Stomach (tissue), 9 donors: ENCODE data around the gene PANX1. TPM values are rescaled to one million over a fixed set of nuclear protein-coding genes. Genes with fewer than 3 reads are reported as not detected.

ENCODE experiments used
- DNase-seq, 2 donors: peaks; one replicate each; pipeline versions ENCODE4 v3.0.0 to v3.0.0-alpha.2; 2013 to 2019
- H3K27ac ChIP-seq, 5 donors: fragments of 200-600 bp in 4 of 5; sonication (generic) in 4 of 5; one replicate each; pipeline ENCODE4 v1.5.1; 2013 to 2019; ENCODE audit warnings: mild to moderate bottlenecking in 1 of 5, moderate library complexity in 1 of 5
- H3K27me3 ChIP-seq, 3 donors: fragments of 200-600 bp; sonication (generic); one replicate each; pipeline ENCODE4 v1.5.1; 2017 to 2019; ENCODE audit warnings: mixed run types in 1 of 3
- H3K36me3 ChIP-seq, 4 donors: fragments of 200-600 bp; sonication (generic); 1 replicate in 3 of 4; 2 replicates in 1 of 4; pipeline ENCODE4 v1.5.1; 2016 to 2019
- H3K4me1 ChIP-seq, 4 donors: fragments of 200-600 bp; sonication (generic); one replicate each; pipeline ENCODE4 v1.5.1; 2016 to 2019
- H3K4me3 ChIP-seq, 4 donors: fragments of 200-600 bp; sonication (generic) in 3 of 4; one replicate each; pipeline ENCODE4 v1.5.1; 2016 to 2019; ENCODE audit warnings: mild to moderate bottlenecking in 1 of 4
- H3K9me3 ChIP-seq, 4 donors: fragments of 200-600 bp; sonication (generic); one replicate each; pipeline ENCODE4 v1.5.1; 2016 to 2019
- CTCF ChIP-seq, 7 experiments: fragments of 450-650 bp in 4 of 7; fragments of 200-600 bp in 3 of 7; sonication (generic) in 3 of 7; IDR thresholded peaks; one replicate each; pipeline ENCODE4 v1.5.1; 2016 to 2019; ENCODE audit warnings: antibody characterized with exemption in 7 of 7, control low read depth in 2 of 7, mild to moderate bottlenecking in 1 of 7
- EP300 ChIP-seq: sonication (generic); formaldehyde crosslinking; IDR thresholded peaks from one replicate; pipeline ENCODE4 v1.6.1; 2017; ENCODE audit warnings: antibody characterized with exemption
- POLR2A ChIP-seq, 4 donors: fragments of 450-650 bp; IDR thresholded peaks; one replicate each; pipeline ENCODE4 v1.6.1; 2016; ENCODE audit warnings: antibody characterized with exemption in 4 of 4, control low read depth in 2 of 4, mild to moderate bottlenecking in 1 of 4, moderate library complexity in 1 of 4
- POLR2AphosphoS5 ChIP-seq, 3 donors: sonication (generic); formaldehyde crosslinking; IDR thresholded peaks; one replicate each; pipeline ENCODE4 v1.6.1; 2016; ENCODE audit warnings: antibody characterized with exemption in 3 of 3
- WGBS, 5 donors: extraction: QIAGEN DNeasy Blood & Tissue Kit in 3 of 5; methylation state at CpG; one replicate each; pipeline versions ENCODE4 v1.1.5 to v1.1.7; 2013 to 2018; 5-methylcytosine and 5-hydroxymethylcytosine counted together
- intact Hi-C: fragments of 100-400 bp; cut with DNase I; formaldehyde crosslinking; loops from one replicate; pipeline ENCODE4 v1.15.1; 2023; ENCODE audit warnings: low total_unique reads
- polyA plus RNA-seq, 3 donors: library from polyadenylated mRNA; stranded (reverse); fragments of 200-250 nt; gene quantifications; one replicate each; pipeline ENCODE4 v1.2.3, GENCODE V29; 2013
- total RNA-seq, 5 donors: library from RNA; depleted of rRNA; stranded (reverse); fragments of >200 nt; gene quantifications; one replicate each; pipeline versions ENCODE4 v1.1.0 to v1.2.3, GENCODE V29; 2014 to 2016
- donor health status: healthy with polysubstance abuse.
- donor health status: Bipolar disorder and iron deficiency.
- donor health status: healthy.

PANX1 gene
- total and polyA plus RNA-seq, 8 donors: 1.2 to 41.1 (median 11.1) TPM

GRCh38 chr11:94148189-94148588, 19.5 kb downstream of the PANX1 start:
- Histone ChIP-seq H3K9me3 (no peaks in the 10 kb centered on the region), H3K27me3 (no peaks in the 10 kb centered on the region), H3K4me1 (peaks cover 34 to 90% (median 58%) of the 10 kb centered on the region in 4 donors), H3K36me3 (no peaks in the 10 kb centered on the region), H3K27ac (no peak overlapping the region), H3K4me3 (no peak overlapping the region)
- no peak for DNase-seq
- intact Hi-C loops: no loop called here
- TF ChIP-seq CTCF (IDR thresholded peaks at IDR 0.05) (no peak), POLR2AphosphoS5 (IDR thresholded peaks at IDR 0.05) (no peak), POLR2A (IDR thresholded peaks at IDR 0.05) (no peak), EP300 (no peak)
- WGBS, 5 donors: 69 to 83% (median 81%) methylated on average over 2 of the region's 2 CpGs

DNA sequence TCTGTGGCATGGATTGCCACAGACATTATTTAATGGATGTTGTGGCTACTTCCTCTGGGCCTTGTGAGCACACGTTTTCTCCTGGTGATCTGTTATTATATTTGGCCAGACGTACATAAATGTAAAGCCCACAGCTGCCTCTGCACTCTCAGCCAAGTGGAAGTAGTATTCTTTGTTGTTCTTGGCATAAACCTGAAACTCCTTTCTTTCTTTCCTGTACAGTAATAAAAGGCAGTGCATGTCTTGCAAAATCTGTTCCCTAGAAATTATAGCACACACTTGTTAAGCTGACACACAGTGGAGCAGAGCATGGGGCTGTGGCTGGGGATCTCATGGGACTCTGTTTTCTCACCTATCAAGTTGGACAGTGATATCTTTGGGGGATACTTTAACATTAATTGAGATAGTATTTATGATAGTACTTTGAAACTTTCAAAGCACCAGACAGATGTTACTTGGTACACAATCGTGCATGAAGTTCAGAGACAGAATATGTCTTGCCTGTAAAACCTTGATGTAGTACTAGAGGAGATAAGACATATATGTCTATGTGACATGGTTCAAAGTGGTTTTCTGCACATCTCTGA, 20.9 kb downstream of the PANX1 start:
- Histone ChIP-seq H3K27me3 (no peaks in the 10 kb centered on the region), H3K4me1 (peaks cover 42 to 91% (median 62%) of the 10 kb centered on the region in 4 donors), H3K9me3 (no peaks in the 10 kb centered on the region), H3K36me3 (peaks cover 0 to 3% (median 0%) of the 10 kb centered on the region in 4 donors), H3K4me3 (no peak overlapping the region), H3K27ac (no peak overlapping the region)
- no peak for TF ChIP-seq POLR2A (IDR thresholded peaks at IDR 0.05)
- TF ChIP-seq EP300: no peak
- no peak for TF ChIP-seq POLR2AphosphoS5 (IDR thresholded peaks at IDR 0.05)
- TF ChIP-seq CTCF (IDR thresholded peaks at IDR 0.05): no peak
- 38 to 47% (median 41%) methylated on average over 3 of the region's 3 CpGs for WGBS, 5 donors
- no peak for DNase-seq
- intact Hi-C loops: no loop called here

DNA sequence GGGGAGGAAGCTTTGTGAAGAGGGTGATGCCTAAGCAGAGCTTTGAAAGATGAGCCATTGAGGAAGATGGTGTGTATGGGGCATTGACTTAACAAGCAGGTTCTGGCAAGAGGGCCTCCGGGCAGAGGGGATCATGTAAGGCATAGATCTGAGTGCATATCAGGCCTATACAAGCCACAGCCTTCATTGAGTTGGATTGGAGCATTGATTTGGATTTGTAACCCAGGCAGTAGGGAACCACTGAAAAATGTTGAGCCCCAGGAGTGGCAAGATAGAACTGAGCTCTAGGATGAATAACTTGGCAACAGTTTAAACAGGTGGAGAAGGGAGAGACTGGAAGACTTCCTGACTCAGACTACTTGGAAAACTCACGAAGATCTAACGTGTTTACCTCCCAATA, 21.4 kb downstream of the PANX1 start:
- DNase-seq: no peak
- no peaks in the 10 kb centered on the region for H3K9me3 ChIP-seq
- peaks cover 42 to 90% (median 62%) of the 10 kb centered on the region in 4 donors for H3K4me1 ChIP-seq
- H3K27me3 ChIP-seq: no peaks in the 10 kb centered on the region
- no peak overlapping the region for H3K27ac ChIP-seq
- TF ChIP-seq POLR2AphosphoS5 (IDR thresholded peaks at IDR 0.05) (no peak), POLR2A (IDR thresholded peaks at IDR 0.05) (no peak), CTCF (IDR thresholded peaks at IDR 0.05) (no peak), EP300 (no peak)
- WGBS, 5 donors: 60 to 81% (median 73%) methylated on average over 3 of the region's 3 CpGs
- no peak overlapping the region for H3K4me3 ChIP-seq
- intact Hi-C loops: no loop called here
- H3K36me3 ChIP-seq: peaks cover 0 to 4% (median 2%) of the 10 kb centered on the region in 4 donors

DNA sequence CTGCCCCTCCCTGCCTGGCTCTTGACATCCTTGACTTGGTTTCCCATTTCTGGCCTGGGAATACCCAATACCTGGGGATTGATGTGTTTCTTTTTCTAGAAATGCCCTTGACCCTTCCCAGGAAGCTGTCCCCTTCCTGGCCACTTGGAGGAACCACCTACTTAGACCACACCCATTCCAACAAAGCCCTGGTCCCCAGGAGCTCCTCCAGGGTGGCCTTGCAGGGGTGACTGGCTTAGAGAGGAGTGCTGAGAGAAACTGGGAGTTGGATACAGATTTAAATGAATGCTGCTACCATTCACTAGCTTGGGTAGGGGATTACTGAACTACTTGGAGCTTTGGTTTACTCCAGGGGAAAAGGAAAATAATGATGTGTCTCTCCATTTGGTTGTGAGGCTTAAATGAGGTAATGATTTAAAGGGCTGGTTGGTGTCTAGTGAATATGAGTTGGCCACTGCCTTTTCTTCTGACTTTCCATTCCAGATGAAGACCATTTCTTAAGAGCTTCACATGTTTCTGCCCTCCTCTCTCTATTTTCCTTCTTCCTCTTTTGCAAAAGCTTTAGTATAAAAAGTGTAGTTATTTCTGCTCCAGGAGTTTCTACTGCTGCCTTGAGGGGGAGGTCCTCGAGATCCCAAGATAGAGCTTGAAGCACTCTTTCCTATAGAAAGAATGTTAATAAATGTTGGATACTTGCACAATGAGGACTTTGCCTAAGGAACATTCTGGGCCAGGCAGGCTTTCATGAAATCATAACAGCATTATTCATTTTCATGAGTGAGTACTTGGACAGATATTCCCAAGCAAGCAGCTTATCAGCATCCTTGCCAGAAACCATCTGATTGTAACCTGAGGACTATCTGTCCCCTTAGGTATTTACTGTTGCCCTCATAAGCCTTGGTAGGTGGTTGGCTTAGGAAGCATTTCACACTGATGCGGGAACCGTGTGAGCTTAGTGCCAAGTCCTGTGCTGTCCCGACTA, 22.4 kb downstream of the PANX1 start:
- no peaks in the 10 kb centered on the region for H3K27me3 ChIP-seq
- peaks cover 42 to 80% (median 57%) of the 10 kb centered on the region in 4 donors for H3K4me1 ChIP-seq
- H3K36me3 ChIP-seq: peaks cover 0 to 8% (median 2%) of the 10 kb centered on the region in 4 donors
- WGBS, 5 donors: 85 to 95% (median 90%) methylated on average over 4 of the region's 4 CpGs
- intact Hi-C loops: no loop called here
- no peaks in the 10 kb centered on the region for H3K9me3 ChIP-seq
- TF ChIP-seq POLR2A (IDR thresholded peaks at IDR 0.05): no peak
- no peak for TF ChIP-seq POLR2AphosphoS5 (IDR thresholded peaks at IDR 0.05)
- no peak for DNase-seq
- no peak overlapping the region for H3K4me3 ChIP-seq
- no peak overlapping the region for H3K27ac ChIP-seq
